ENCODE data around the gene LIX1L.

The LIX1L gene

GRCh38 chr1:145985129-145985501, 27.3 kb upstream of the LIX1L start:
- DNase-seq, result no peak

- DNase-seq, result no peak
These were observed 26.4 kb upstream of the LIX1L start for GRCh38 chr1:145983960-145984830.

- DNase-seq, result no peak
These were observed 25.4 kb upstream of the LIX1L start for GRCh38 chr1:145983206-145983675.

DNA sequence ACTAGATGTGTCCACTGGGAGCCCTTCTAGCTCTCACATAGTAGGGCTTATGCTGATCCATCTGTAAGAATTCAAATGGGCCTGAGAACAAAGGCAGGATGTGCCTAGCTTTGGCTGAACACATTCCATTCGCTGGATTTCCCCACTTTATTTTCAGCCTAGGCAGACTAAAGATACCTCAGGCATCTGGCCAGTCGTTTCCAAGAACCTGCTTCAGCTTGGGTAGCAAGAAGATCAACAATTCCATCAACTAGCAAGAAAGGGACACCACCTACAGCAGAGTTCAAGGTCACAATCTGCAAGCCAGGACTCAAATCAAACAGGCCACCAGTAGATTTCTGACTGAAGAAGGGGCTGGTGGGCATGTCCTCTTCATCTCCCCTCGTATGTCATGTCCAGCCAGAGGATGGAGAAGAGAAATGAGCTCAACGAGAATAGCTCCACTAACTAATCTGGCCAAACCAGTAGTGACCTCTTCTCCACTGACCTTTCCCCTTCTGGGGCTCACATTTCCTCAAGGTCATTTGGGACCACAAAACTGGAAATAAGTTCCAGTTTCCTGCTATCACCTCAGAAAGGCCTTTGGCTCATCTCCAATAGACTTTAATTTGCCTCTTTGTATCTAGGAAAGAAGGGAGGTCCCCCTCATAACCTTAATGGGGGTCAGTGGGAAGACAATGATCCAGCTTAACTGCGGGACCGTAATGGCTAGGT, 24.4 kb upstream of the LIX1L start:
- DNase-seq, result no peak

- no peak for DNase-seq
These were observed 22.7 kb upstream of the LIX1L start for GRCh38 chr1:145980457-145980994.

GRCh38 chr1:145979746-145980456, 22.1 kb upstream of the LIX1L start:
- DNase-seq, result no peak

- DNase-seq, result peak; percentile 100
These were observed 21.3 kb upstream of the LIX1L start for GRCh38 chr1:145978854-145979745.

DNA sequence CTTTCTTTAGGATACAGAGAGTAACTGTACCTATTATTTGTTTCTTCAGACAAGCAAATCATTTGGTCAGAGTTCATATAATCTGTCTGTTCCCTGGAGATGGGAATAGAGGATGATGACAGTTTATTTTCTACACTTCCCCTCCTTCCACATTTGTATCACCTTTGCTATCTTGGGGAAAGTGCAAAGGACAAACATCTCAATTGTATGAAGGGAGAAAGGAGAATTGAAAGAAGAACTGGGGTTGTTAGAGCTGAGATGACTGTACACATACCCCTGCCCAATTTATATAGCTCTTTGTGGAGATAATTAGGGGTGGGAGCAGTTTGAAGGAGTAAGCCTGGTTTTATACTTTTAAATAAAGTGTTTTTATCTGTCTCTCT, 20.6 kb upstream of the LIX1L start:
- no peak for DNase-seq

DNA sequence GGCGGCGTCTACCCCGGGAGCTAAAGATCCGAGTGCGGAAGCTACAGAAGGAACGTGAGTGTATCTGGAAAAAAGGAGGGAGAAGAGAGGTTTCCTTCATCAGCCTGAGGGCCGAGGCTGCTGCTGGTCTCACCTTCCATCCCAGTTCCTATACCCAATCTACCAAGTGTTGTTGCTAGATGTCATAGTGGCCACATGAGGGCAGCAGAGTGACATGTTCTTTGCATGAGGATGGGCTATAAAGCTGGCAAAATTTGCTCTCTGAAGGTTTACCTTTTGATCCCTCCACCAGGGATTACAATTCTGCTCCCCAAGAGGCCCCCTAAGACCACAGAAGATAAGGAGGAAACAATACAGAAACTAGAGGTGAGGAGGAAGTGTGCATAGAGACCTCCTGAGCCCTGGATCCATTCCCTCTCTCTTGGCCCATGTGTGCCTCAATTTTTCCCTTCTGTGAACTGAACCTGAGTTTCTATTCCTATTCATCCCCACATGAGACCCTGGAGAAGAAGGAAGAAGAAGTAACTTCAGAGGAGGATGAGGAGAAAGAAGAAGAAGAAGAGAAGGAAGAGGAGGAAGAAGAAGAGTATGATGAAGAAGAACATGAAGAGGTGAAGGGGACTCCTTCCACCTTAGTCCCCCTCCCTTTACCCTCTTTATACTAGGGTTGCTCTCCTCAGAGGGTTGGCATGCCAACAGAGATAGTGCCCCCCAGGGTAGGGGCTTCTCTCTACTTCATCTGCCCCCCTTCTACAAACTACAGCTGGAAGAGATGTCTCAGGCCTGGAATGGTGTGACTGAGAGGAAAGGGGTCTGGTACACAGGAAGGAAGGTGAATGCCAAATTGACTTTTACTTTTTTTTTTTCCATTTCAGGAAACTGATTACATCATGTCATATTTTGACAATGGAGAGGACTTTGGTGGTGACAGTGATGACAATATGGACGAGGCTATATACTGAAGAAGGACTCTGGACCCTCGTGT, 20.0 kb upstream of the LIX1L start:
- peak; percentile 90 for DNase-seq

DNA sequence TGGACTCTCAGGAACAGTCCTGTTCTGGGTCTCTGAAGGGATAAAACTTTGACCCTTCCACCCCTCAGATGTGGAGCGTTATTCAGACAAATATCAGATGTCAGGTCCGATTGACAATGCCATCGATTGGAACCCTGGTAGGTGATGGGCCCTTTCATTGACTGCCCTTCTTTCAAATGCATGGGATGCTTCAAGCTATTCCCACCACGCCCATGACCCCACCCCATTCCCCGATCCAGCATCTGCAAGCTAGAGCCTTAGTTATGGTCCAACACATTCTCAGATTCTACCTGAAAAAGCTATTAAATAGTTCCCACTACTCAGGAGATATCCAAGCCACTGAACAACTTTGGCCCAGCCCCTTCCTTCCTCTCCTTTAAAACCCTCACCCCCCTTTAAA, 19.2 kb upstream of the LIX1L start:
- DNase-seq, result no peak

GRCh38 chr1:145975216-145975615, 17.4 kb upstream of the LIX1L start:
- no peak for DNase-seq

- no peak for DNase-seq
These were observed 16.9 kb upstream of the LIX1L start for GRCh38 chr1:145974721-145975120.

- no peak for DNase-seq
These were observed 14.8 kb upstream of the LIX1L start for GRCh38 chr1:145972580-145972979.

DNA sequence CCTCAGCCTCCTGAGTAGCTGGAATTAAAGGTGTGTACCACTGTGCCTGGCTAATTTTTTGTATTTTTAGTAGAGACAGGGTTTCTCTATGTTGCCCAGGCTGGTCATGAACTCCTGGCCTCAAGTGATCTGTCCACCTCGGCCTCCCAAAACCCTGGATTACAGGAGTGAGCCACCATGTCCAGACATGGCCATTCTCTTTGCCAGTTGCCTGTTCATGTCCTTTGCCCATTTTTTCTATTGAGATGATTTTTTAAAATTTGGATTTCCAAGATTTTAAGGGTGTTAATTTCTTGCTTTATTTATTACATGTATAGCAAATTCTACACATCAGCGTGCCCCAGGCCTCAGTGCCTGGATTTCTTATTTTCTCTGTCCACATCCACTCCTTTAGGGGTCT, 9.5 kb upstream of the LIX1L start:
- DNase-seq, result no peak

GRCh38 chr1:145965119-145965744, 7.4 kb upstream of the LIX1L start:
- DNase-seq, result no peak

GRCh38 chr1:145964328-145965118, 6.7 kb upstream of the LIX1L start, which contains the start of the genes ANKRD34A and POLR3GL:
TSS of gene ANKRD34A (minus strand) at chr1:145964575. CDS start at chr1:145961759, 2,816 bp downstream.
TSS of gene POLR3GL (plus strand) at chr1:145964690. CDS start at chr1:145974866, 10,176 bp downstream.
- peak; percentile 99 for DNase-seq

DNA sequence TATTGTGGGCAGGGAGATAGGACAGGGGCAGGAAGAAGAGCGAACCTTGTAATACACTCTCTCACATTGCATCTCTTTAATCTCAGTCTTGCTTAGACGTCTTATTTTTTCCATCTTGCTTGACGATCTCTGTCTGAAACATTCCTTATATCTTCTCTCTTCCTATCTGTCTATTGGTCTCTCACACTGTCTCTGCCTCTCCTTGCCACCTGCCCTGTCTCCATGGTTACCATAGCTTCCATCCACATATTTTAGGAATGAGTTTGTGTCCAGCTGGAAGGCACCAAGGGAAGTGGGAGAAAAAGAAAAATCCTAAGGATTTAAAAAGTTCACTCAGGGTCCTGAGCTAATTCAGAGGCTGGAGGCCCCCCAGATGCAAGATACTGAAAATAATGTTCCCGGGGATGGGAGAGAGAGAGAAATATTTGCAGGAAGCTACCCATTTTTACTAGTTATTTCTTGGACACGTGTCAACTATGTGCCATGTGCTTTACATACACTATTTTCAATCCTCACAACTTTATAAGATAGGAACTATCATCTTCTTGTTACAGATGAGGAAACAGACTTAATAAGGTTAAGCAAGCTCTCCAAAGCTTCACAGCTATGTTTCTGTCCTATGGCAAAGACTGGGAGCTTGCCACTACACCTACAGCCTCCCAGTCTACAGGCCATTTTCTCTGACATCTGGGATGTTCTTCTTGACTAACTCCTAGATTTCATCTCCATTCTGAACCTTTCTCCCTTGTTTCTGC, 5.6 kb upstream of the LIX1L start:
- DNase-seq, result peak; percentile 66

Data from NCI-H345 (cell line).